HG02588 (cell line): ENCODE data around the gene TMEM183A.

Experiments
- ATAC-seq: cut with Tn5 transposase; IDR thresholded peaks from one replicate; pipeline ENCODE4 v1.9.1; 2021; ENCODE audit warnings: mild to moderate bottlenecking, moderate library complexity; ENCODE audit not compliant: unreplicated experiment

TMEM183A gene

DNA sequence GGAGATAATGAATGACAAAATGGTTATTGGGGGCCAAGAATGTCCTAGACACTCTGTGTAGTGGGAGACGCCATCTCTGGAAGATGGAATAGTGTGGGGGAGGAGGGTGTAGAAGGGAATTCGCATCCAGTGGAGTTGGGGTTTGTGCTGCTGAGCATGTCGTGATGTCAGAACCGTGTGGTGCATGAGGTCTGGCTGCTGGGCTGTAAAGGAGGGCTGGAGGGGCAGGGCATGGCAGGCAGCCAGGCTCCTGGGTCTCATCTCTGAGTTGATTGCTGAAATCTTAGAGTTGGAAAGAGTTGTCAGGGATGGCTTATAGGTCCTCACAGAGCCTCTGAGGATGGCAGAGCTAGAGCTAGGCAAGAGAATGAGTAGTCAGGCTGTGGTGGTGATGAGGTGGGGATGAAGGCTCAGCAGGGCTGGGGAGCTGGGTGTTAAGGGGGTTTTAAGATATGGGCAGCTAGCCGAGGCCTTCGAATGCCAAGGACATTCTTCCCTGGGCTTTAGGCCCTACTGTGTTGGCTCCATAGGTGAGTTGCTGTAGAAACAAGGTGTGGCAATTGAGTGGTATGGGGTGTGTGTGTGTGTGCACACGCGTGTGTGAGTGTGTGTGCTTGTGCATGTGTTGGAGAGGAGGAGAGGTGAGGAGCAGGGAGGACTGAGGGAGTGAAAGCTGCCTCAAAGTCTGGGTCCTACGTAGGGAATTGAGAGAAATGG, 21.1 kb downstream of the TMEM183A start:
- ATAC-seq, result no peak

DNA sequence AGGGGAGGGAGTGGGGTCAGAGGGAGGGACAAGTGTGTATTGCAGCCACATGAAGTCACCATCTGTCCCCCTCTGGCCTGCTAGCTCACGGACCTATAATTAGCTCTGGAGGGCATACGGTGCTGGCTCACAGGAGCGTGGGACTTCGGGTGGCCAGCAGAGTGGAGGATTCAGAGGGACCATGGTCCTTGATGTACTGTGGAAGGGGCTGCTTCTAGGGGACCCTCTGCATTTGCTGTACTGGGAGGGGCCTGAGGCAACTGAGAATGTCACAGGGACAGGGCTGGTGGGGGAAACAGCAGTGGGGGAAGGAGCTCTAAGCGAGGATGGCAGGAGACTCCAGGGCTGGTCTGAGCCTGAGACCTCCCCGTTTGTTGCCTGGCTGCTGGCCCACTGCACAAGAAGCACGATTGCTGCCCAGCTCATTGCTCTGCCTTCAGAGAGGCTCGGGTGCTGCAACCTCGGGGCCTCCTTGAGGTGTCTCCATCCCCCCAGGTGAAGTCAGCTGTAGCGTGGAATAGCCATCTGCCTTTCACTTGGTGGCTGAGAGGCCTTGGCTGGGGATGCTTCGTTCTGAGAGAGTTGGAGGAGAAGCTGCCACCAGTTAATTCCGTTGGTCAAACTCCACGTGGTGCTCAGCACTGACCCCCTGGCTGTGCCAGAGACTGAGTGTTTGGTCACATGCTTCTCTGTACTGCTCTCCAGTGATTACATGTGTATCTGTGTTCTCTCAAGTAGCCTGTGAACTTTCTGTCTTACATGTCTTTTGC, 21.8 kb downstream of the TMEM183A start:
- no peak for ATAC-seq

DNA sequence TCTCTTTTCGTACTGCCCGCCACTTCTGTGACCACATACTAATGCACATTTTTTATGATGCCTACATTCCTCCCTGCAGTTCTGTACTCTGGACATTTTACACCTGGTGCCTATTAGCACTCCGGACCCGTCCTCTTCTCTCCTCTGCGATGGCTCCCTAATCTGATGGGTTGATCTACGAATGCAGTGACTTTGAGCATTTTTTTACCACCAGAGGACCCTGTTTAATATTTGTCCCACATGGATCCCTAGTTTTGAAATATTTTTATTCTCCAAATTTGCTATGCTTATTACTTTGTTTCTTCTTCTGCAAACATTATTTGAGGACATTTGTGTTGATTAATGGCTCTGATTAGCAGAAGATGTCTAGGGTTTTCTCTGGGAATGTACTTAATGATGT, 24.3 kb downstream of the TMEM183A start:
- no peak for ATAC-seq

DNA sequence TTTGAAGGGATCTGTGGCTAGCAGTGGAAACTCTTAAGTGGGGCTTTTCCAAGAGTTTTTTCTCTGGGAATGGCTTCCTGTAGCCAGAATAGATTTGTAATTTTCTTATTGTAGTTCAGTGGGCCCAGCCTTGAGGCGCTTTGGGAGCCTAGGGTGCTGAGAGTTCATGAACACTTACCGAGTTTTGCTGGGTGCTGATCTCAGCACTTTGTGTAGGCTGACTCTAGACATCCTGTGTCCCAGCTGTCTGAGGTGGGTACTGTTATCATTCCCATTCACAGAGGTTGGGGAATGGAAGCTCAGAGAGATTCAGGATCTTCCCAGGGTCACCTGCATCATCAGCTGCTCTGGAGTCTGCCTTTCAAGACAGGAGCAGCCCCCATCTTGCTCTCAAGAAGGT, 26.1 kb downstream of the TMEM183A start:
- ATAC-seq, result no peak

DNA sequence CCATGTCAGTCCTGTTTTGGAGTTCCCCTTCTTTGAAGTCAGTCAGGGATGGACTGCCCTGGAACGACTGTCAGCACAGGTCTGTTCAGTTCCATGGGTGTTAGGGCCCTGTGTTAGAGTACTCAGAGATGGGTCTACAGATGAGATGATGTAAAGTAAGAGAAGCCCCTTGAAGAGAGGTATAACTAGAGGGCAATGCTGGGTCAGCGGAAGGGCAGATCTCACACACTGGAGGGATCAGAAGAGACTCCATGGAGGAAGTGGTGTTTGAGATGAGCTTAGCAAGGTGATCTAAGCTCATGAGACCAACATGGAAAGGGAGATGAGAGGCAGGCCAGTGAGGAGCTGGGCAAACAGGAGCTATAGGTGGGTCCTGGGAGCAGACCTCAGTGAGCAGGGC, 26.7 kb downstream of the TMEM183A start:
- no peak for ATAC-seq

DNA sequence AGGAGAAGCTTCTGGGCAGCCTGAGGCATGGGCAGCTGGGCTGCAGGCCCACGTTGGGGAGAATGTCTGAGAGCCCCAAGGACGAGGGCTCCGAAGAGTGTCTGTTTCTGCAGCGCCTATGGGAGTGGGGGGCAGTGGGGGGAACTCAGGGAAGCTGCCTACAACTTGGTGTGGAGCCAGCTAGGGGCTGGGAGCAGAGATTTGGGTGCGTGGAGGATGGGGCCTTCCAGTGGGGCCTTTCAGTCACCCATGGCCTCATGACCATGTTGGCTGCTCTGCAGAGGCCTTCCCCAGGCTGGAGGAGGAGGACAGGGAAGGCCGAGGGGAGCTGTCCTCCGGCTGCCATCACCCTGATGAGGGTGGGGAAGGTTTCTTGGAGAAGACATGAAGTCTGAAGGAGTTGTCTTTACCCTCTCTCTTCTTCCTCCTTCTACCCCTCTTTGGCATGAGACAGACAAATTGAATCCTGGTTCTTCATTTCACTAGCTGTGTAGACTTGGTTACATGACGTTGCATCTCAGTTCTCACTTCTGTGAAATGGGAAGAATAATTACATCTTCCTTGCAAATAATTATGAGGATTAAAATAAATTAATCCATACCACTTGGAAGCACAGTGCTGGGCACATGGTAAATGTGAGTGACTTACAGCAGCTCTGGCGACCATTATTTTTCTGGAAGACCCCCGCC, 27.4 kb downstream of the TMEM183A start:
- no peak for ATAC-seq

DNA sequence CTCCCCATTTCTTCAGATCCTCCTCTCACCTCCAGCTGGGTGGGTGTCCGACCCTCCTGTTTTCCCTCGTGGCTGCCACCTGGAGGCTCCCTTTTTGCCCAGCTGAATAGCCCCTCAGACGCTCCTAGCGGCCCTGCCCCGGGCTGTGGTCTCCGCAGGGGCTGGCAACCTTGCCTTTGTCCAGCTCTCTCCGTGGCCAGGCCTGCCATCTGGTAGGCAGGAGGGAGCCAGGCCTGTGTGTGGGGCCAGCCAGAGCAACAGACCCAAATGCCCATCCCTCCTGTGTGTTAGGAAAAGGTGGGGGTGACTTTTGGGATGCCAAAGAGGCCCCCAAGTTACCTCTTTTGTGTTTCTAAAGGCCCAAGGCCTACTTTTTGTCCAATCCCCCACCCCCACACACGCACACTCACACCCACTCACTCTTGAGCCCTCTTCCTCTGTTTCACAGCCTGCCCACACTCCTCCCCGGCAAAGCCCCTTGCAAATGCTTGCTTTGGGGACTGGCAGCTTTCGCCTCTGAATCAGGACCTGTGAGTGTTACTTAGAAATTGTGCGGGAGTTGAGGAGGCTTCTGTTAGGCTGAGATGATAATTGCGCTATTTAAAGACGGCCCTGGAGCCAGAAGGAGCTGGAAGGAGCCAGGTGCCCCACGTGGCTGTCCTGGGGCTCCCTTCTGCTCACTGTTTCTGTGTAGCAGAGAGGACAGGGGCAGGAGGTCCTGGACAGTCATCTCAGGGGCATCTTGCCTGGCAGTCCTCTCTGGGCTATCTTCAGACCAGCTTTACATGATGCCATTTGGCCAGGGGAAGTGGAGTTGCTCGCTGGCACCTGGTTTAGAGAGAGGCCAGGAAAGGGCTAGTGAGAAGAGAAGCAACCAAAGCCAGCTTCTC, 28.2 kb downstream of the TMEM183A start:
- no peak for ATAC-seq

DNA sequence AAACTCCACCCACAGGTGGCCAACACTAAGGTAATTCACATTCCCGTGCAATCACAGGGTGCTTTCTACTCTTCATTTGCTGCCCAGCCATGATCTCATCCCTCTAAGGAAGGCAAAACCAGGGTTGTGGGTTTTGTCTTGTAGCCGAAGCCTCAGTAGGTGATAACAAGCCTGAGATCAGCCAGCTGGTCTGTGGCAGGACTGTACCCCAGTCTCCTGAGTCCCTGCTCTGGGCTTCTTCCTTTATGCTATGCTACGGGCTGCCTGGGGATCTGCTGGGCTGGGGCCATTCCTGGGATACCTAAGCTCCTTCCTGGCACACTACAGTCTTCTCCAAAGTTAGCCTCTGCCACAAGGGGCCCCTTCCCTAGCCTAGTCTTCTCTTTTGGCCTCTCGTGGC, 29.0 kb downstream of the TMEM183A start:
- ATAC-seq, result no peak

DNA sequence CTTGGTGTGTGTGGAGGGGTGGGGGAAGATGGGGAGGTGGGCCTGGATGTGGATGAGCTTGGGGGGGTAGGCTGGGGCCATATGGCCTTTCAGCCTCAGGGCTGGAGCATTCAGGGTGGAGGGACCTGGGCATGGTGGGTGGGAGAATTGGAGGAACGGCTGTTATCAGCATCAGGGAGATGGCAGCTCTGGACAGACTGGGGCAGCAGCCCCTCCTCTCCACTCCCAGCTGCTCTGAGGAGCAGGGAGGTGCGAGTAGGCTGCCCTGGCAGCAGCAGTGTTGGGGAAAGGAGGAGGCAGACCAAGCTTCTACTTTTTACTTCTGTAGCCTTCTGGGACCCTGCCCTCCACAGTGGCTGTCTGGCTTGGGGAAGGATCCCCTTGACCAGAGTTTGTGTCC, 29.4 kb downstream of the TMEM183A start:
- no peak for ATAC-seq

DNA sequence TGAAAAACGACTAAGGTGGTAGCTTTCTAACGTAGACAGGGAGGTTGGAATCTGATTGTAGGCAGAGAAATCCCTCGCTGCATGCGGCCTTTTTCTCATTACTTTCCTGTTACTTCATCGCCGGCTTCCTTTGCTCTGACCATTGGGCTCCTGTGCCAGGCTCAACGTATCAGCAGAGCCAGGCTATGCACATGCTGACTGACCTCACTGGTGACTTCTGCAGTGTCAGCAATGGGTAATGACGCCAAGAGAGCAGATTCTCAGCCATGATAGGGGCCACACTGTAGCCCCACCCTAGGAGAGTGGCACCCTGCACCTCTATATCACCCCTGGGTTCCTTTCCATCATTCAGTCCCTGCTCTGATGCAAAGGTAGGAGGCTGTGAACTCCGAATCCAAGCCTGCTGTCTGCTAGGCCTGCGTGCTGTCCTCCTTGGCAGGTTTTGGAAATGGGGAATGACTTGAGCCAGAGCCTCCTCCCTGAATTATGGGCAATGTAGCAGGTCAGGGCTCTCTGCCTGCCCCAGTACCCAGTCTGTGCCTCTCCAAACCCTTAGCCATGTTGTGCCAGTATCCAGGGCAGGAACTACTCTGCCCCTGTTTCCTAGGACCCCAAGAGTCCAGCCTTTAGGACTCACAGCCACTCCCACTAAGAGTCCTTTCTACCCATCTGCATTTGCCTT, 30.5 kb downstream of the TMEM183A start:
- no peak for ATAC-seq

DNA sequence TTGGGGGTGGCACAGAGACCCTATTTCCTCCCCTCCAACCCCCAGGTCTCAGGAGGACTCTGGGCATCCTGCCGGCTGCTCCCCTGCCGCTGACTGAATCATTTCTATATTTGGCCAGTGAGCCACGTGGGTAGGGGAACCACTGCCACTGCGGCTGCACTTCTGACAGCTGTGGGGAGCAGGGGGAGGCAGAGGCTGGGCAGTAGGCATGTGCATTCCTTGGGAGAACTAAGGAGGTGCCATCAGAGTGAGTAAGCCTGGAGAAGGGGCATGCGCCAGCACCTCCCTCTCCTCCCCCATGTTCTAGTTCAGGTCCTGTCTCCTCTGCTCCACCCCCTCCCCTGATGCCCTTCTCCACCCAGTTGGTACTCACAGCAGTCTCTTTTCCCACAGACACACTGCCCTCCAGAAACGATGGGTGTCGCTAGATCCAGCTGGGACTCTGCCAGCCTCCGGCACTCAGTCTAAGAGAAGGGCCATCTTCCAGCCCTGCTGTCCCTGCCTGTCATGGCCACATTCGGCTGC, 31.1 kb downstream of the TMEM183A start:
- no peak for ATAC-seq

DNA sequence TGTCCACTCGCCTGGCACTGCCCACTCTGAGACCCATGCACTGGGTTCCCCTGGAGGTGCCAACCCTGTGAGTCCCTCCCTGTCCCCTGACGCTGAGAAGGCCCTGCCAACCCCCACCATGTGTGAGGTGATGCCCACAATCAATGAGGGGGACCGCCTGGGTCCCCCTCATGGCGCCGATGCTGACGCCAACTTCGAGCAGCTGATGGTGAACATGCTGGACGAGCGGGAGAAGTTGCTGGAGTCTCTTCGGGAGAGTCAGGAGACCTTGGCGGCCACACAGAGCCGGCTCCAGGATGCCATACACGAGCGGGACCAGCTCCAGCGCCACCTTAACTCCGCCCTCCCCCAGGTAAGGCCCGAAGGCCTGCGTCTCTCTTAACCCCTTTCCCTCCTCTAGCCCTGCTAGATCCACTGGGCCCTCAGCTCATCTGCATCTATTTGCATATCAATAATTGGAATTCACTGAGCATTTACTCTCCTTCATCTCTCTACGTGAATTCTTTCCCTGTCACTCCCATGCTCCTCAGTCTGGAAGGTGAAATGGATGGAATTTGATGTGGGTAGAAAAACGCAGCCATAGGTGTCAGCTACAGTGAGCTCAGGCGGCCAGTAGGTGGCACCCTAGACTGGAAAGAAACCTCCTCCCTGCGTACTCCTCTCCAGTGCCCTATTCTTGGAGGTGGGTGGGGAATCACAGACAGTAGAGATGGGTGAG, 31.9 kb downstream of the TMEM183A start:
- ATAC-seq, result no peak

DNA sequence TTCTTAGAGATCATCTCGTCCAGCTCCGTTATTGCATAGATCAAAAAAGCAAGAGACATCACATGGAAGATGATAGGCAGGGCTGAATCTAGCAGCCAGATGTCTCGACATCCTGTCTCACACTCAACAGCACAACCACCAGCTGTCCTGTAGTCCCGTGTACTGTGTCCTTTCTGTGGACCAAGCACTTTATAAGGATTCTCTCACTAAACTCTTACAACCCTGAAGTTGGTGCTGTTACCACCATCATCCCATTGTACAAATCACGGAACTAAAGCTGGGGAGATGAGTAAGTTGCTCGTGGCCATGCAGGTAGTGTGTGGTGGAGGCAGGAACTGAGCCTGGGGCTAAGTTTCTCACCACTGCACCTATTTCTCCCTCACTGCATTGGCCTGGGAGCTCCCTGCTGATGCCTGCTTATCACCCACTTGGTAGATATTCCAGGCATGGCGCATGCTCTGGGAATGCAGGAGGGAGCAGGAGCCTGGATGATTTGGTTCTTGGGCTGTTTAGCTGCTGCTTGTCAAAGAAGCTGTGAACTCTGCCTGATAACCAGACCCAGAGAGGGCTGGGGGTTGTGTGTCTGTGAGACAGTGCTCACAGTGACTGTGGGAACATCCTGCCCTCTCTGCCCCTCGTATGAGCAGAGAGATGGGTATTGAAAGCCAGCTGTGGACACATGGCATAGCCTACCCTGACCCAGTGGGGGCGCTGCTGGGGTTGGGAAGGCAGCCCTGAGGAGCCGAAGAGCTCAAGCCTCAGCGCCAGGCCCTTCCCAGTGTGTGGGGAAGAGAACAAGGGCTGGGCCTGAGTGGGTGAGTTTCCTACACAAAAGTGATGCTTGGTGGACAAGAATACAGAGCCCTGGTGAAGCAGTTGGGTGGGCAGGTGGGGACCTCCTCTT, 32.7 kb downstream of the TMEM183A start:
- ATAC-seq, result no peak

DNA sequence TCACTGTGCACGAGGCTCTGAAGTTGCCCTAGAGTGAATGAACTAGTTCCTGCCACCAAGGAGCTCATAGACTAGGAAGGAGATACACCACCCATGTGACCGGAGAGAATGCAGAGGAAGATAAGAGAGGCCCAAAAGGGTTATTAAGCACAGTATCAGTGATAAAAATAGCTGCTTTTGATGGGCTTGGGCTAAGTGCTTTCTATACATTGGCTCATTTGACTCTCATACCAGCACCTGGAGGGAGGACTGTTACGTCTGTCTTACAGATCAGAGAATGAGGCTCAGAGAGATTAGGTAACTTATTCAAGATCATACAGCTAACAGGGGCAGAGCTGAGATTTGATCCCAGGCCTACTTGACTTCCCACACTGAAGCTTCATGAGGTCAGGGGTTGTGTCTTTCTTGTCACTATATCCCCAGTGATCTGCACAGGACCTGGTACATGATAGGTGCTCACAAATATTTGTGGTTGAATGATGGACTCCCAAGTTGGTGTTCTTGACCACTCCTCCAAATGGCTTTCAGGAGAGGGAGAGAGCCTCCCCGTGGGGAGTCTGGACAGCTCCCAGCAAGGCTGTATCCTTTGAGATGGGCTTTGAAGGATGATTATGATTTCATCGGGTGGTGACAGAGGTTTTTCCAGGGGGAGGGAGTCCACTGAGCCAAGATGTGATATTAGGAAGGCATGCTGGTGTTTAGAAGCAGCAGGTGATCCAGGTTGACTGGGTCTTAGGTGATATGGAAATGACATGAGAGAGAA, 33.5 kb downstream of the TMEM183A start:
- ATAC-seq, result no peak

DNA sequence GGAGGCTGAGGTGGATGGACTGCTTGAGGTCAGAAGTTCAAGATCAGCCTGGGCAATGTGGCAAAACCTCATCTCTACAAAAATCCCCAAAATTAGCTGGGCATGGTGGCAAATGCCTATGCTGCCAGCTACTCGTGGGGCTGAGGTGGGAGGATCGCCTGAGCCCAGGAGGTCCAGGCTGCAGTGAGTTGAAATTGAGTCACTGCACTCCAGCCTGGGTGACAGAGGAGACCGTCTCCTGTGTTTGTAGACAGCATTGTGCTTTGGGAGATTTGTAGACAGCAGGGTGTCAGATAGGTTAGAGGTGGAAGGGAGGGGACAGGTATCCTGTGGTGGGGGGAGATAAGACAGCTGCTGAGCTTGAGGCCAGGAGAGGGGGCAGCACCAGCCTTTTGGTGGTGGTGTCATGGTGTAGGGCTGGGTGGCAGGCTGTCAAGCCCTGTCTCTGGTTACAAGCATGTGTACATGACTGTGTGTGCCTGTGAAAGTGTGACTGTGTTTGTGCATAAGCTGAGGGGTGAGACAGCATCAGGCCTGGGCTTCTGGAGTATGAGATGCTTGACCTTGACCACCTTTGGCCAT, 34.3 kb downstream of the TMEM183A start:
- ATAC-seq, result no peak

DNA sequence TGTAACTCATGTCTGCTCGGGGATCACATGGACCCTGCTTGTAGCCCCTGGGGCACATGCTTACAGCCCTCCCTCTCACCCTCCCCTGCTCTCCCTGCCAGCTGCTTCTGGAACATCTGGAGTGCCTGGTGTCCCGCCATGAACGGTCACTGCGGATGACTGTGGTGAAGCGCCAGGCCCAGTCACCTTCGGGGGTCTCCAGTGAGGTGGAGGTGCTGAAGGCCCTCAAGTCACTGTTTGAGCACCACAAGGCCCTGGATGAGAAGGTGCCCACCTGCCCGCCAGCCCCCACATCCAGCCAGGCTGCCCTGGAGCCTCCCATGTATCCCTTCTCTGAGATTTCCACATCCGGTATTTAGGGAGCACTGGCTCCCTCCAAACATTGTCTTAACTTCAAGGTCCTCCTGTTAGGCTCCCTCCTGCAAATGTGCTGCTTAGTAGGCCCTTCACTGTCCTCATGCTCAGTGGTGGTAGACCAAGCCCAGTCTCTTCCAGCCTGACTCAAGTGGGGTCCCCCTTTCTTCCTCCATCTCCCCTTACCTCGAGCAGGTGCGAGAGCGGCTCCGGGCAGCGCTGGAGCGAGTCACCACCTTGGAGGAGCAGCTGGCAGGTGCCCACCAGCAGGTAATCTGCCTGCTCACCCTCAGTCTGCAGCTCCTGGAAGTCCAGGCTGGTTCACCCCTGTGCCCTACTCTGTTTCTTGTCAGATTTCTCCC, 36.8 kb downstream of the TMEM183A start:
- no peak for ATAC-seq
